Motor neuron (in vitro differentiated cells): ENCODE data around the gene RPS5. TPM values are rescaled to one million over a fixed set of nuclear protein-coding genes. Genes with fewer than 3 reads are reported as not detected.
"Not testable (repeated sequence)": the region's sequence is repeated elsewhere in the genome, so short reads cannot be mapped to it uniquely, and the experiment has no call there.

Experiments used
- ATAC-seq, 8 experiments: fragments of 200-7000 bp; cut with Tn5 transposase; replicated peaks in 6 of 8; 2 replicates each; pipeline ENCODE4 v1.8.0; 2021; ENCODE audit warnings: mild to moderate bottlenecking in 8 of 8, moderate library complexity in 8 of 8
- H3K27ac ChIP-seq, 2 donors: fragments of 250-450 bp; sonication (Bioruptor Pico); 2 replicates each; pipeline ENCODE4 v1.9.0; 2021; ENCODE audit warnings: antibody characterized with exemption in 2 of 2, mild to moderate bottlenecking in 2 of 2, moderate library complexity in 1 of 2
- H3K4me1 ChIP-seq, 2 donors: fragments of 250-450 bp; sonication (Bioruptor Pico); replicated peaks in 1 of 2; 2 replicates each; pipeline ENCODE4 v1.6.1; 2021; ENCODE audit warnings: antibody characterized with exemption in 2 of 2, mild to moderate bottlenecking in 2 of 2, moderate library complexity in 1 of 2
- H3K4me3 ChIP-seq, 5 donors: fragments of 250-450 bp; sonication (Bioruptor Pico); 2 replicates each; pipeline ENCODE4 v1.9.0; 2021; ENCODE audit warnings: antibody characterized with exemption in 5 of 5, mild to moderate bottlenecking in 5 of 5, moderate library complexity in 4 of 5
- WGBS, 10 experiments: fragments of 450-650 bp; shearing (Covaris generic); methylation state at CpG; one replicate each; pipeline ENCODE4 v1.0.0; 2022; 5-methylcytosine and 5-hydroxymethylcytosine counted together
- in situ Hi-C, 9 experiments: fragments of 400-800 bp; cut with MboI; loops; one replicate each; pipeline ENCODE4 v1.15.0; 2021; ENCODE audit warnings: low sequenced_read_pairs in 9 of 9, low pct_unique_long_range_greater_than_20kb in 2 of 9; ENCODE audit not compliant: unreplicated experiment in 9 of 9
- total RNA-seq, 8 experiments: library from RNA; unstranded; fragments of 300-600 nt; gene quantifications; 2 replicates each; pipeline versions ENCODE4 v1.2.3 to v1.2.4, GENCODE V29; 2022

RPS5 gene
- total RNA-seq, result 1,000 to 10,000 TPM; 1,054 to 2,751 (median 1,702) TPM

GRCh38 chr19:58386576-58387337 lies at the start of gene RPS5:
Gene RPS5 (plus strand): TSS chr19:58387269. CDS start chr19:58388138, 869 bp downstream.
- 0% methylated on average over 4 to 14 of the region's 64 CpGs; no CpG with 5 or more reads in 3 of the 10 experiments for WGBS, 10 experiments
- in situ Hi-C loops, result no loop called here
- Histone ChIP-seq H3K27ac (peak within 1 kb of the TSS; percentile 98 to 99), H3K4me1 (peaks cover 18% of the 10 kb centered on the region in 2 donors), H3K4me3 (peak within 1 kb of the TSS; percentile 57 to 84 (median 65))
- peak; percentile 83 to 93 (median 87) for ATAC-seq

- Histone ChIP-seq H3K4me3 (no peak overlapping the region), H3K27ac (no peak overlapping the region), H3K4me1 (no peaks in the 10 kb centered on the region)
- 90 to 100% (median 96%) methylated on average over 1 to 4 of the region's 11 CpGs; no CpG with 5 or more reads in 6 of the 10 experiments for WGBS, 10 experiments
- peak in 4 of 8 experiments; percentile 1 to 12 (median 4) for ATAC-seq
- in situ Hi-C loops, result no loop called here
Measured at GRCh38 chr19:58338336-58338735, 48.7 kb upstream of the RPS5 start.

- H3K4me1 ChIP-seq, result no peaks in the 10 kb centered on the region
- H3K4me3 ChIP-seq, result no peak overlapping the region
- no peak overlapping the region for H3K27ac ChIP-seq
- WGBS, 10 experiments, result 40 to 96% (median 89%) methylated on average over 1 to 11 of the region's 30 CpGs; no CpG with 5 or more reads in 5 of the 10 experiments
- peak in 5 of 8 experiments; percentile 32 to 57 (median 53) for ATAC-seq
- in situ Hi-C loops, result no loop called here
Measured at GRCh38 chr19:58338825-58339558, 48.1 kb upstream of the RPS5 start.

GRCh38 chr19:58345558-58345957 lies 41.5 kb upstream of the RPS5 start:
- WGBS, 10 experiments, result 0 to 100% (median 70%) methylated on average over 1 to 4 of the region's 5 CpGs; no CpG with 5 or more reads in 2 of the 10 experiments
- no peak overlapping the region for H3K27ac ChIP-seq
- H3K4me1 ChIP-seq, result peaks cover 5 to 9% of the 10 kb centered on the region in 2 donors
- ATAC-seq, result no peak
- in situ Hi-C loops, result no loop called here
- H3K4me3 ChIP-seq, result peak overlapping the region in 1 of 5 donors; percentile 83

GRCh38 chr19:58346961-58347929 lies 39.8 kb upstream of the RPS5 start:
- H3K27ac ChIP-seq, result peak overlapping the region; percentile 75 to 94
- peak; percentile 44 to 93 (median 92) for ATAC-seq
- WGBS, 10 experiments, result 0 to 13% (median 3%) methylated on average over 1 to 10 of the region's 82 CpGs; no CpG with 5 or more reads in 4 of the 10 experiments
- H3K4me1 ChIP-seq, result peaks cover 5 to 9% of the 10 kb centered on the region in 2 donors
- peak overlapping the region; percentile 55 to 92 (median 67) for H3K4me3 ChIP-seq
- in situ Hi-C loops, result no loop called here

- H3K27ac ChIP-seq, H3K4me1 ChIP-seq, ATAC-seq, in situ Hi-C loops: not testable (repeated sequence)
- WGBS, 10 experiments, result 0 to 20% (median 4%) methylated on average over 5 to 12 of the region's 12 CpGs; no CpG with 5 or more reads in 3 of the 10 experiments
- H3K4me3 ChIP-seq, result peak overlapping the region; percentile 55 to 92 (median 67)
Measured at GRCh38 chr19:58348080-58348479, 39.0 kb upstream of the RPS5 start.

- WGBS, 10 experiments, result 35 to 100% (median 80%) methylated on average over 1 to 8 of the region's 8 CpGs; no CpG with 5 or more reads in 2 of the 10 experiments
- in situ Hi-C loops, result no loop called here
- peaks cover 5 to 9% of the 10 kb centered on the region in 2 donors for H3K4me1 ChIP-seq
- no peak overlapping the region for H3K27ac ChIP-seq
- ATAC-seq, result no peak
- H3K4me3 ChIP-seq, result no peak overlapping the region
Measured at GRCh38 chr19:58349590-58349989, 37.5 kb upstream of the RPS5 start.

GRCh38 chr19:58350001-58350861 lies 36.8 kb upstream of the RPS5 start:
- no peak for ATAC-seq
- 58 to 95% (median 83%) methylated on average over 1 to 15 of the region's 84 CpGs; no CpG with 5 or more reads in 4 of the 10 experiments for WGBS, 10 experiments
- peaks cover 5 to 9% of the 10 kb centered on the region in 2 donors for H3K4me1 ChIP-seq
- no peak overlapping the region for H3K27ac ChIP-seq
- no peak overlapping the region for H3K4me3 ChIP-seq
- in situ Hi-C loops, result no loop called here

- Histone ChIP-seq H3K4me1 (peaks cover 5% of the 10 kb centered on the region in 2 donors), H3K4me3 (no peak overlapping the region), H3K27ac (no peak overlapping the region)
- WGBS, 10 experiments, result 82 to 100% (median 96%) methylated on average over 1 to 20 of the region's 34 CpGs; no CpG with 5 or more reads in 3 of the 10 experiments
- ATAC-seq, result no peak
- in situ Hi-C loops, result no loop called here
Measured at GRCh38 chr19:58350871-58351557, 36.1 kb upstream of the RPS5 start.

GRCh38 chr19:58351558-58351878 lies 35.6 kb upstream of the RPS5 start:
- 57 to 100% (median 90%) methylated on average over 1 to 6 of the region's 9 CpGs; no CpG with 5 or more reads in 5 of the 10 experiments for WGBS, 10 experiments
- H3K4me3 ChIP-seq, result no peak overlapping the region
- ATAC-seq, result no peak
- no peak overlapping the region for H3K27ac ChIP-seq
- in situ Hi-C loops, result no loop called here
- H3K4me1 ChIP-seq, result peaks cover 0 to 5% of the 10 kb centered on the region in 2 donors

- 33 to 92% (median 68%) methylated on average over 3 to 12 of the region's 23 CpGs; no CpG with 5 or more reads in 4 of the 10 experiments for WGBS, 10 experiments
- peaks cover 0 to 5% of the 10 kb centered on the region in 2 donors for H3K4me1 ChIP-seq
- H3K4me3 ChIP-seq, result no peak overlapping the region
- in situ Hi-C loops, result no loop called here
- no peak for ATAC-seq
- H3K27ac ChIP-seq, result no peak overlapping the region
Measured at GRCh38 chr19:58351990-58352755, 34.9 kb upstream of the RPS5 start.
